Keratinocyte (primary cell): ENCODE measurements around the gene NAXE. TPM values are rescaled to one million over a fixed set of nuclear protein-coding genes. Genes with fewer than 3 reads are reported as not detected.

Experiments used
- DNase-seq: peaks from one replicate; pipeline ENCODE4 v3.0.0-alpha.2; 2011; ENCODE audit warnings: low read depth, missing footprints, low spot score
- FAIRE-seq: peaks from 2 replicates; lab custom pipeline; 2011; peaks lifted over from hg19 to GRCh38; lab: Jason Lieb, UNC
- H2AFZ ChIP-seq: 2 replicates; pipeline ENCODE4 v1.6.0; 2012; ENCODE audit warnings: low read length, control low read depth, inconsistent platforms; ENCODE audit not compliant: control insufficient read depth
- H3K27ac ChIP-seq: 2 replicates; pipeline ENCODE4 v1.5.1; 2011; ENCODE audit warnings: low read length; ENCODE audit not compliant: control insufficient read depth, insufficient read depth
- H3K27me3 ChIP-seq: 3 replicates; pipeline ENCODE4 v1.6.0; 2011; ENCODE audit warnings: low read length; ENCODE audit not compliant: control insufficient read depth, insufficient read depth; ENCODE audit errors: extremely low read depth
- H3K36me3 ChIP-seq, 2 experiments: 2 replicates in 1 of 2; 3 replicates in 1 of 2; pipeline ENCODE4 v1.5.1; 2011; ENCODE audit warnings: low read length in 2 of 2, mild to moderate bottlenecking in 1 of 2; ENCODE audit not compliant: control insufficient read depth in 2 of 2, insufficient read depth in 2 of 2; ENCODE audit errors: extremely low read depth in 1 of 2
- H3K4me1 ChIP-seq: 3 replicates; pipeline ENCODE4 v1.5.1; 2011; ENCODE audit warnings: low read length; ENCODE audit not compliant: control insufficient read depth, insufficient read depth; ENCODE audit errors: extremely low read depth
- H3K4me2 ChIP-seq: 3 replicates; pipeline ENCODE4 v1.6.0; 2011; ENCODE audit warnings: low read depth, low read length; ENCODE audit not compliant: control insufficient read depth, insufficient read depth; ENCODE audit errors: extremely low read depth
- H3K4me3 ChIP-seq, 3 experiments: fragments of 200-600 bp in 1 of 3; sonication (generic) in 1 of 3; 2 replicates in 2 of 3; 3 replicates in 1 of 3; pipeline ENCODE4 v1.5.1; 2011 to 2016; ENCODE audit warnings: low read length in 3 of 3, mild to moderate bottlenecking in 3 of 3, control low read depth in 2 of 3, inconsistent platforms in 1 of 3, low read depth in 1 of 3, mixed read lengths in 1 of 3, mixed run types in 1 of 3, moderate library complexity in 1 of 3; ENCODE audit not compliant: control insufficient read depth in 2 of 3, insufficient read depth in 2 of 3; ENCODE audit errors: extremely low read depth in 1 of 3
- H3K79me2 ChIP-seq: 2 replicates; pipeline ENCODE4 v1.6.0; 2012; ENCODE audit warnings: low read length; ENCODE audit not compliant: control insufficient read depth, insufficient read depth
- H3K9ac ChIP-seq: 3 replicates; pipeline ENCODE4 v1.6.0; 2011; ENCODE audit warnings: low read length; ENCODE audit not compliant: control insufficient read depth, insufficient read depth; ENCODE audit errors: extremely low read depth
- H3K9me1 ChIP-seq: 3 replicates; pipeline ENCODE4 v1.6.0; 2011; ENCODE audit warnings: low read length; ENCODE audit not compliant: control insufficient read depth, insufficient read depth; ENCODE audit errors: extremely low read depth
- H3K9me3 ChIP-seq: 2 replicates; pipeline ENCODE4 v1.5.1; 2012; ENCODE audit warnings: low read depth, low read length; ENCODE audit not compliant: control insufficient read depth
- H4K20me1 ChIP-seq: 3 replicates; pipeline ENCODE4 v1.6.0; 2011; ENCODE audit warnings: low read length; ENCODE audit not compliant: control insufficient read depth, insufficient read depth; ENCODE audit errors: extremely low read depth
- CTCF ChIP-seq, 3 experiments: IDR thresholded peaks in 1 of 3; conservative IDR thresholded peaks in 1 of 3; optimal IDR thresholded peaks in 1 of 3; 2 replicates in 2 of 3; 3 replicates in 1 of 3; pipeline versions ENCODE3 to v1.5.1; 2011; ENCODE audit warnings: low read length in 3 of 3, mild to moderate bottlenecking in 3 of 3, moderate library complexity in 2 of 3, control low read depth in 1 of 3, inconsistent platforms in 1 of 3; ENCODE audit not compliant: insufficient read depth in 2 of 3; ENCODE audit errors: extremely low read depth in 1 of 3
- EZH2 ChIP-seq: IDR thresholded peaks from one replicate; pipeline ENCODE4 v1.6.1; 2012; ENCODE audit warnings: inconsistent platforms, mild to moderate bottlenecking, low read length, moderate library complexity
- dilution Hi-C: fragments of 300-500 bp; cut with MboI; formaldehyde crosslinking; loops from one replicate; pipeline ENCODE4 v1.7.0; 2020; ENCODE audit warnings: low sequenced_read_pairs; ENCODE audit not compliant: extremely low pct_ligation_motif_present
- polyA plus RNA-seq, 5 experiments: library from polyadenylated mRNA; depleted of rRNA in 3 of 5; stranded (reverse) in 3 of 5; stranded (forward) in 1 of 5; unstranded in 1 of 5; fragments of >200 nt; gene quantifications; 1 replicate in 1 of 5; 2 replicates in 3 of 5; 3 replicates in 1 of 5; pipeline versions ENCODE4 v1.2.1 to v1.2.3, GENCODE V29; 2011 to 2012; ENCODE audit warnings: missing spikeins in 2 of 5, low read depth in 1 of 5, low replicate concordance in 1 of 5

The NAXE gene
- polyA plus RNA-seq, 1 donor (not counting 4 experiments of a cell fraction or from before 2014, with no cell fraction given), result 74.7 TPM

- no peak overlapping the region for H2AFZ ChIP-seq
- H3K9me3 ChIP-seq, result no peaks in the 10 kb centered on the region
- H3K9ac ChIP-seq, result no peak overlapping the region
- no peak overlapping the region for H3K4me2 ChIP-seq
- H3K79me2 ChIP-seq, result no peaks in the 10 kb centered on the region
- no peaks in the 10 kb centered on the region for H3K27me3 ChIP-seq
- H3K4me1 ChIP-seq, result no peaks in the 10 kb centered on the region
- FAIRE-seq (no peak), DNase-seq (no peak)
- TF ChIP-seq EZH2 (no peak), CTCF (optimal IDR thresholded peaks at IDR 0.05 in 1 of 3, IDR thresholded peaks at IDR 0.05 in 1 of 3, conservative IDR thresholded peaks at IDR 0.05 in 1 of 3; ENCODE audit: extremely low read depth in 1 of 3, insufficient read depth in 2 of 3, low read length in 3 of 3) (no peak)
- dilution Hi-C loops, result no loop called here
- peaks cover 0 to 23% of the 10 kb centered on the region in 2 experiments for H3K36me3 ChIP-seq
- no peaks in the 10 kb centered on the region for H3K9me1 ChIP-seq
- H3K4me3 ChIP-seq, result no peak overlapping the region
- no peaks in the 10 kb centered on the region for H4K20me1 ChIP-seq
- H3K27ac ChIP-seq, result no peak overlapping the region
Measured at GRCh38 chr1:156560585-156561163, 30.9 kb upstream of the NAXE start.

- dilution Hi-C loops, result no loop called here
- H3K36me3 ChIP-seq, result peaks cover 0 to 25% of the 10 kb centered on the region in 2 experiments
- H2AFZ ChIP-seq, result no peak overlapping the region
- FAIRE-seq (no peak), DNase-seq (no peak)
- no peak overlapping the region for H3K4me3 ChIP-seq
- no peak overlapping the region for H3K9ac ChIP-seq
- H3K4me2 ChIP-seq, result no peak overlapping the region
- no peaks in the 10 kb centered on the region for H4K20me1 ChIP-seq
- H3K4me1 ChIP-seq, result no peaks in the 10 kb centered on the region
- H3K27ac ChIP-seq, result no peak overlapping the region
- no peaks in the 10 kb centered on the region for H3K9me1 ChIP-seq
- no peaks in the 10 kb centered on the region for H3K27me3 ChIP-seq
- no peak for TF ChIP-seq EZH2
- TF ChIP-seq CTCF (optimal IDR thresholded peaks at IDR 0.05 in 1 of 3, IDR thresholded peaks at IDR 0.05 in 1 of 3, conservative IDR thresholded peaks at IDR 0.05 in 1 of 3; ENCODE audit: extremely low read depth in 1 of 3, insufficient read depth in 2 of 3, low read length in 3 of 3), result no peak
- H3K9me3 ChIP-seq, result no peaks in the 10 kb centered on the region
- H3K79me2 ChIP-seq, result peaks cover 7% of the 10 kb centered on the region
Measured at GRCh38 chr1:156565519-156565918, 26.1 kb upstream of the NAXE start.
